HG03575 (cell line): ENCODE measurements around the gene NRF1.

Experiments
- ATAC-seq: cut with Tn5 transposase; IDR thresholded peaks from one replicate; pipeline ENCODE4 v1.9.1; 2021; ENCODE audit not compliant: unreplicated experiment, insufficient number of reproducible peaks, low FRiP score; ENCODE audit errors: extremely low read depth

Gene NRF1

GRCh38 chr7:129804890-129805719, 193.6 kb downstream of the NRF1 start:
- no peak for ATAC-seq
